Measurements from ENCODE around the gene LSS. TPM values are rescaled to one million over a fixed set of nuclear protein-coding genes. Genes with fewer than 3 reads are reported as not detected.

The LSS gene
- total RNA-seq, 2 donors from 2014 or later, result 56.7 to 85.2 TPM

DNA sequence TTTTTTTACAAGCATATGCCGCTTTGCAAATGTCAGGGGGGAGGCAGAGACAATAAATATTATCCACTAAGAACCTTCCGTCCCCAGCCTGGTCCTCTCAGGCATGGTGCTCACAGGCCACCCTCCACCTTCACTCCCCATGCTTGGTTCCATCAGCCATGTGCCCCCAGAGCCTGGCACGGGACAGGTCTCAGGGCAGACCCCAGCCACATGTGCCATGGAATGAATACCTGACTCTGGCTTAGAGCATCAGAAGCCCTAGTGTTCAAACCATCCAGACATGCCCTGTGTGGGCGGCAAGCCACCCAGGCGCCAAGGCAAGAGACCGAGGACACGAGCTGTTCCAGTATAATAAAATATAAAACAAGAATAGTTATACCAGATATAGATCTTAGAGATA lies 5.4 kb downstream of the LSS start:
- DNase-seq, result peak; percentile 16
- Histone ChIP-seq H3K27ac (ENCODE audit: low read depth, low read length) (no peak overlapping the region), H3K27me3 (ENCODE audit: control insufficient read depth, insufficient read depth, low read length, poor library complexity, severe bottlenecking) (no peaks in the 10 kb centered on the region), H3K36me3 (ENCODE audit: control insufficient read depth, insufficient read depth, low read length) (peaks cover 29% of the 10 kb centered on the region), H3K9me3 (ENCODE audit: control insufficient read depth, low read length) (peaks cover 14% of the 10 kb centered on the region), H3K4me3 (ENCODE audit: low read length) (no peak overlapping the region), H3K4me1 (ENCODE audit: control insufficient read depth, insufficient read depth, low read length) (peaks cover 4% of the 10 kb centered on the region), H3K9ac (ENCODE audit: extremely low read depth, low read length, poor library complexity, severe bottlenecking) (no peak overlapping the region)
- 99% methylated on average over 4 of the region's 7 CpGs; no CpG with 5 or more reads in 1 of the 2 experiments for WGBS, 2 experiments (ENCODE audit: insufficient coverage in 1 of 2, insufficient read length in 1 of 2)
- TF ChIP-seq CTCF (conservative IDR thresholded peaks at IDR 0.05), result no peak
- H3K36me3 Mint-ChIP-seq (ENCODE audit: low read depth), result peaks cover 57% of the 10 kb centered on the region
- no peak overlapping the region for H3K27ac Mint-ChIP-seq
- H3K27me3 Mint-ChIP-seq (ENCODE audit: insufficient read depth), result peaks cover 9% of the 10 kb centered on the region
- peaks cover 23% of the 10 kb centered on the region for H3K9me3 Mint-ChIP-seq
- peaks cover 9% of the 10 kb centered on the region for H3K4me1 Mint-ChIP-seq
- no peak overlapping the region for H3K4me3 Mint-ChIP-seq

DNA sequence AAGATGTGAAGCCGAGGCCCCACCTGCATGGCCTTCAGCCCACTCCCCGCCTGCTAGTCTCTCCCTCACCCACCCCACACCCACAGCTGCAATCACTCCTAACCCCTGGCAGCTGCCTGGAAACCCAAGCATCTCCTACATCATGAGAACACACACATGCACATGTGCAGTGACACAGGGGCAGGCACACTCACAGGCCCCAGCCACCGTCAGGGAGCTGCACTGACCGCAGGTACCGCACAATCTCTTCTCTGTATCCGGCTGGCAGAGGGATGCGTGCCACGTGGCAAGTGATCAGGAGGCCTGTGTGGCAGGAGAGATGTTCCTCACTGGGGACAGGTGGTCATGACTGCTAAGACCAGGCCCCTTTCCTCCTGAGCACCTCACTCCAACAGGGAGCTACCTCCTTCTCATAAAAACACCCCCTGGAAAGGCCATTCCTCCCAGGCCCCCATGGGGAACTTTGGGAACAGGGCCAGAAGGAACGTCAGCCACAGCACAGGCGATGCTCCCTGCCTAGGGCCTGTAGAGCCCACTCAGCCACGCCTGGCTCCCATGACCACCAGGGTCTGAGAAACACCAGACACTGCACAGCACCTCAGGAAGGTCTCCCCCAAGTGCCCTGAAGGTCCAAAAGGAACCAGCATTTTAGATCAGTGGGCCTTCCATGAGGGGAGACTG lies 6.0 kb downstream of the LSS start:
- no peak overlapping the region for H3K27ac ChIP-seq (ENCODE audit: low read depth, low read length)
- H3K4me1 ChIP-seq (ENCODE audit: control insufficient read depth, insufficient read depth, low read length), result peaks cover 4% of the 10 kb centered on the region
- no peak overlapping the region for H3K9ac ChIP-seq (ENCODE audit: extremely low read depth, low read length, poor library complexity, severe bottlenecking)
- no peak for TF ChIP-seq CTCF (conservative IDR thresholded peaks at IDR 0.05)
- DNase-seq, result no peak
- H3K36me3 ChIP-seq (ENCODE audit: control insufficient read depth, insufficient read depth, low read length), result peaks cover 29% of the 10 kb centered on the region
- Mint-ChIP-seq H3K4me3 (no peak overlapping the region), H3K4me1 (peaks cover 7% of the 10 kb centered on the region), H3K36me3 (ENCODE audit: low read depth) (peaks cover 56% of the 10 kb centered on the region), H3K27ac (no peak overlapping the region), H3K9me3 (peaks cover 22% of the 10 kb centered on the region), H3K27me3 (ENCODE audit: insufficient read depth) (peaks cover 6% of the 10 kb centered on the region)
- H3K27me3 ChIP-seq (ENCODE audit: control insufficient read depth, insufficient read depth, low read length, poor library complexity, severe bottlenecking), result no peaks in the 10 kb centered on the region
- H3K4me3 ChIP-seq (ENCODE audit: low read length), result no peak overlapping the region
- 93 to 100% methylated on average over 5 to 11 of the region's 11 CpGs for WGBS, 2 experiments (ENCODE audit: insufficient coverage in 1 of 2, insufficient read length in 1 of 2)
- peaks cover 14% of the 10 kb centered on the region for H3K9me3 ChIP-seq (ENCODE audit: control insufficient read depth, low read length)

DNA sequence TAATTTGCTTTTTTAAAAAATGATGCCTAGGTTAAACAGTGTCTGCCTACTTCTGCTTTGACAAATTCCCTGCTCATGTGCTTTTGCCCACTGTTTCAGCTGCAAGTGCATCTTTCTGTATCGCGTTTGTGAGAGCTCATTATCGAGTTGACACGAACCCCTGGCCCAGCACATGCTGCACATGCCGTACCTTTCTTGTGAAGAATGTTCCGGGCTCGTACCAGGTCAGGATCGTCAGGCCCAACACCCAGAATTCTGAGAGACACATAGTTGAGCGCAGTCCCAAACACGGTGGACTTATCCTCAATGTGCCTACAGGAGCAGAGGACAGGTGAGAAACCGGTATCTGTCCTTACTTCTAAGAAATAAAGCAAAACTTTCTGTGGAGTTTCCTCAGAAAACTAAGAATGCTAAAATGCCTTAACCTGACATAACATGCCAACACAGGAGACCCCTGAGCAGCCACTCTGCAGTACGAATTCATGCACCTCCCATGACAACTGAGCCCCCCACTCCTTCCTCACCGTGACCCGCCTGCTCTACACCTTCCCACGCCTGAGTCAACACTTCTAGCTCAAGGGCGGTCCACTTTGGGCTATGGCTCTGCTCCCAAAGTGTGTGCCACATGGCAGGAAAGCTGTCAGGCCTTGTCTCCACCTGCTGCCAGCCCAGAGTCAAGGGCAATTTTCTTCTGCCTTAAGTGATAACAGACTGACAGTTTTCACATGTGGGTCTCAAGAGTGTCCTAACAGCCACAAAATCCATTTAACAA lies 6.7 kb downstream of the LSS start:
- H3K36me3 ChIP-seq (ENCODE audit: control insufficient read depth, insufficient read depth, low read length), result peaks cover 29% of the 10 kb centered on the region
- no peak overlapping the region for H3K27ac Mint-ChIP-seq
- H3K4me1 Mint-ChIP-seq, result no peaks in the 10 kb centered on the region
- no peak overlapping the region for H3K4me3 ChIP-seq (ENCODE audit: low read length)
- no peaks in the 10 kb centered on the region for H3K4me1 ChIP-seq (ENCODE audit: control insufficient read depth, insufficient read depth, low read length)
- peaks cover 49% of the 10 kb centered on the region for H3K36me3 Mint-ChIP-seq (ENCODE audit: low read depth)
- peaks cover 14% of the 10 kb centered on the region for H3K9me3 ChIP-seq (ENCODE audit: control insufficient read depth, low read length)
- DNase-seq, result no peak
- H3K27me3 ChIP-seq (ENCODE audit: control insufficient read depth, insufficient read depth, low read length, poor library complexity, severe bottlenecking), result no peaks in the 10 kb centered on the region
- no peak overlapping the region for H3K4me3 Mint-ChIP-seq
- H3K27me3 Mint-ChIP-seq (ENCODE audit: insufficient read depth), result no peaks in the 10 kb centered on the region
- H3K9me3 Mint-ChIP-seq, result peaks cover 16% of the 10 kb centered on the region
- no peak overlapping the region for H3K9ac ChIP-seq (ENCODE audit: extremely low read depth, low read length, poor library complexity, severe bottlenecking)
- no peak overlapping the region for H3K27ac ChIP-seq (ENCODE audit: low read depth, low read length)
- 87 to 90% methylated on average over 16 of the region's 16 CpGs for WGBS, 2 experiments (ENCODE audit: insufficient coverage in 1 of 2, insufficient read length in 1 of 2)
- TF ChIP-seq CTCF (conservative IDR thresholded peaks at IDR 0.05), result no peak

Data from endodermal cell (in vitro differentiated cells).